GM12892 (cell line): Measurements from ENCODE around the gene RNF187.

Experiments used
- POLR2A ChIP-seq: IDR thresholded peaks from 2 replicates; pipeline ENCODE4 v1.6.1; 2011; ENCODE audit warnings: low read depth, low read length, control low read depth
- TAF1 ChIP-seq: IDR thresholded peaks from 2 replicates; pipeline ENCODE4 v1.6.1; 2011; ENCODE audit warnings: low read depth, mild to moderate bottlenecking, control low read depth, low read length, borderline replicate concordance

- TF ChIP-seq TAF1 (no peak), POLR2A (no peak)
These were observed 15.3 kb upstream of the RNF187 start for GRCh38 chr1:228471762-228472398.
